Neutrophil (primary cell): ENCODE results near the gene WNK1.

ENCODE experiments used
- H3K27ac ChIP-seq: fragments of 200-600 bp; sonication (generic); 2 replicates; pipeline ENCODE4 v1.5.1; 2016; ENCODE audit warnings: mild to moderate bottlenecking, moderate library complexity
- H3K27me3 ChIP-seq: fragments of 200-600 bp; sonication (generic); 2 replicates; pipeline ENCODE4 v1.6.0; 2016; ENCODE audit warnings: mild to moderate bottlenecking
- H3K36me3 ChIP-seq: fragments of 200-600 bp; sonication (generic); 2 replicates; pipeline ENCODE4 v1.5.1; 2017
- H3K4me1 ChIP-seq, 2 experiments: fragments of 200-600 bp in 1 of 2; sonication (generic) in 1 of 2; 1 replicate in 1 of 2; 2 replicates in 1 of 2; pipeline versions ENCODE4 v1.5.1 to v1.6.1; 2013 to 2016; ENCODE audit warnings: low read depth in 1 of 2, low read length in 1 of 2, mild to moderate bottlenecking in 1 of 2, moderate library complexity in 1 of 2; ENCODE audit not compliant: control insufficient read depth in 1 of 2, insufficient read depth in 1 of 2
- H3K4me3 ChIP-seq, 2 experiments: fragments of 200-600 bp in 1 of 2; sonication (generic) in 1 of 2; 1 replicate in 1 of 2; 2 replicates in 1 of 2; pipeline ENCODE4 v1.5.1; 2013 to 2016; ENCODE audit warnings: low read depth in 1 of 2, low read length in 1 of 2, mild to moderate bottlenecking in 1 of 2, moderate library complexity in 1 of 2
- H3K9me3 ChIP-seq: fragments of 200-600 bp; sonication (generic); 2 replicates; pipeline ENCODE4 v1.5.1; 2016
- TF ChIP-seq, protein P1 (sequence below): fragments of 200-600 bp; sonication (generic); IDR thresholded peaks from 2 replicates; pipeline ENCODE4 v1.5.1; 2016; ENCODE audit warnings: antibody characterized with exemption

Gene WNK1

DNA sequence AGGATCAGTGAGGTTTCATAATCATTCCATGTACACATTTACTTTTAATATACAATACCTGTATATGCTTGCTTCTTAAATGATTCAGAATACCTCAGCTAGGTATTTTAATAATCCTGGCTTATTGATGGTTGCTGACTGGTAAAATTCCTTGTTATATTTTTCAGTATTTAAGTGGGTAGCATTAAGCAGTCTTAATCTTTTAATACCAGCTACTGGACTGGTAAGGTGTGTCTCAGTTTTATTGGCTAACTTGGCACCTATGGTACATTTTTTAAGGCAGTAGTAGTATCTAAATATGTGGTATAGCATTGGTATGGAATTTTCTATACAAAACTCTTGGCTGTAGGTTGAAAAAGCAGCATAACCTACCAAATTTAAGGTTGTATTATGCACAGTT lies 100.5 kb downstream of the WNK1 start:
- TF ChIP-seq, protein P1, sequence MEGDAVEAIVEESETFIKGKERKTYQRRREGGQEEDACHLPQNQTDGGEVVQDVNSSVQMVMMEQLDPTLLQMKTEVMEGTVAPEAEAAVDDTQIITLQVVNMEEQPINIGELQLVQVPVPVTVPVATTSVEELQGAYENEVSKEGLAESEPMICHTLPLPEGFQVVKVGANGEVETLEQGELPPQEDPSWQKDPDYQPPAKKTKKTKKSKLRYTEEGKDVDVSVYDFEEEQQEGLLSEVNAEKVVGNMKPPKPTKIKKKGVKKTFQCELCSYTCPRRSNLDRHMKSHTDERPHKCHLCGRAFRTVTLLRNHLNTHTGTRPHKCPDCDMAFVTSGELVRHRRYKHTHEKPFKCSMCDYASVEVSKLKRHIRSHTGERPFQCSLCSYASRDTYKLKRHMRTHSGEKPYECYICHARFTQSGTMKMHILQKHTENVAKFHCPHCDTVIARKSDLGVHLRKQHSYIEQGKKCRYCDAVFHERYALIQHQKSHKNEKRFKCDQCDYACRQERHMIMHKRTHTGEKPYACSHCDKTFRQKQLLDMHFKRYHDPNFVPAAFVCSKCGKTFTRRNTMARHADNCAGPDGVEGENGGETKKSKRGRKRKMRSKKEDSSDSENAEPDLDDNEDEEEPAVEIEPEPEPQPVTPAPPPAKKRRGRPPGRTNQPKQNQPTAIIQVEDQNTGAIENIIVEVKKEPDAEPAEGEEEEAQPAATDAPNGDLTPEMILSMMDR, result no peak
- Histone ChIP-seq H3K4me3 (no peak overlapping the region), H3K27ac (no peak overlapping the region), H3K27me3 (no peaks in the 10 kb centered on the region), H3K9me3 (no peaks in the 10 kb centered on the region), H3K36me3 (peaks cover 13% of the 10 kb centered on the region), H3K4me1 (peaks cover 8 to 14% of the 10 kb centered on the region in 2 experiments)

DNA sequence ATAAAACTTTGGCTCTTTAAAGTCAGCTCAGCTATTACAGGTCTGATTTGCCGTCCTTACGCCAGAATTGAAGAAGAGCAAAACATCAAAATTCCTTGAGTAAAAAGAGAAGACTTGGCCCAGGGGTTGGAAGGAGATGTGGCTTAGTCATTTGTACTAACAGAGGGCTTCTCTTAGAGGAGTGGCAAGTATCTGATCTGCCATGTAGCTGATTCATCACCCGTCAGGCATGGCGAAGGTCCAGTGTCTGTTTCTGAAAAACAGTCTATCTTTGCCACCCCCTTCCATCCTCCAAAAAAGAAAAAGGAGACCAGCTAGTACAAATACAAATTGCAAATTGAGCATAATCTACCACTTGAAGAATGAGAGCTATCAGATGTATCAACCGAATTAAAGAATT lies 105.2 kb downstream of the WNK1 start:
- no peaks in the 10 kb centered on the region for H3K27me3 ChIP-seq
- H3K27ac ChIP-seq, result no peak overlapping the region
- H3K4me3 ChIP-seq, result no peak overlapping the region
- H3K36me3 ChIP-seq, result peaks cover 59% of the 10 kb centered on the region
- TF ChIP-seq, protein P1, result no peak
- H3K9me3 ChIP-seq, result no peaks in the 10 kb centered on the region
- H3K4me1 ChIP-seq, result peaks cover 8 to 14% of the 10 kb centered on the region in 2 experiments

DNA sequence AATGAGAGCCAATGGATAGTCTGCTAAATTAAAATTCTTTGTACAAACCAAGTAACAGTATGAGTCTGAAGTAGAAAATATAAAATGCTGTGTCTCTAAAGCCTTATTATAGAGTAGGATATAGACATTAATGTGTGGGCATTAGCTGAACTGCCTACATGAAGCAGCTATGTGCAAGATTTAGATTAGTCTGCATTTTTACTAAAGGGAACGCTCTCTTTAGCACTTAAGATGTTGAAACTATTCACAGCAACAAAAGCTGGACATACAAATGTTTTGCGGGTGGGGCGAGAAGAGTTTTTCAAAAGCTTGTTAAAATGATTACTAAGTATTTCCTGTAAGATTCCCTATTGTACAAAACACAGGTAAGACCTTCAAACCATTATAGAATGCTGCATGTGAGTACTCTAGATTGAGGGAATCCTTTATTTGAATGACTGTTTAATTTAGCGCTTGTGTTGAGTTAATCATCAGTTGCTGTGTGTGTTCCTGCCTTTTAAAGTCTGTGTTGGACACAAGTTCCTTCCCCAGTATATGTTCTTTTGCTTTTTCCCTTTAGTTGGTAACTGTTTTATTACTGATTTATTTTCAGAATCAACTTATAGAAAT lies 110.0 kb downstream of the WNK1 start:
- H3K4me3 ChIP-seq, result no peak overlapping the region
- H3K27ac ChIP-seq, result no peak overlapping the region
- peaks cover 97% of the 10 kb centered on the region for H3K36me3 ChIP-seq
- H3K4me1 ChIP-seq, result no peaks in the 10 kb centered on the region
- TF ChIP-seq, protein P1, result no peak
- H3K9me3 ChIP-seq, result no peaks in the 10 kb centered on the region
- H3K27me3 ChIP-seq, result no peaks in the 10 kb centered on the region

DNA sequence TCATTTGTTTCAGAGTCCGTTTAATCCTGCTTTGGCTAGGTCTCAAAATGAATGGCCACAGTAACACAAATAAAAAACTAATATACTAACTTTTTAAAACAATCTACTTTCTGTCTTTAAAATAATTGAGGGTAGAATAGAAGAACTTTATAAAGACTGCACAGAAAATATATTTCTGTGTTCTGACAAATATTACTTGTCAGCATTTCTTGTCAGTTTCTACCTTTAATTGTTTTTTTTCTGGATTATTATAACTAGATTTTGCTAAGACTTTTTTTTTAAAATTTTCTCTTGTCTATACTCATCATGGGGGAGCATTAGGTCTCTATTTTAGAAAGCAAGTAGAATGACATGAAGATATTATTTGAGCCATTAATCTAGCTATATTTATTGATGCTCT lies 110.9 kb downstream of the WNK1 start:
- Histone ChIP-seq H3K4me1 (no peaks in the 10 kb centered on the region), H3K4me3 (no peak overlapping the region), H3K27ac (no peak overlapping the region), H3K36me3 (peaks cover 97% of the 10 kb centered on the region), H3K9me3 (no peaks in the 10 kb centered on the region), H3K27me3 (no peaks in the 10 kb centered on the region)
- TF ChIP-seq, protein P1, result no peak

DNA sequence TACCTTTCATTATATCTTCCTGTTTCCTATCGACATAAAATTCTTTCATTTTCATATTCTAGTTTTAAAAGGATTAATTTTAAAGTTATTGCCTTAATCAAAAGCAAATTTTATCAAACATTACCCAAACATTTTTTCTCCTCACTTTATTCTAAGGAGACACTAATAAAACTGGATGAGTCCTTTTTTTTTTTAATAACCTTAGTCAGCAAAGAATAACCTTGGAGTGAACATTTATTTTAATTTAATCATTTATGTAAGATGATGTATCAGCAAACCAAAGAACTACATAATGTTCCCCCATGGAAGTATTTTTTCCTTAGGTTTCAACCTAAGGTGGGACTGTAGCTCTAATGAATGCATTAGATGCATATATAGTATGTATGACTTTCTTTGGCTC lies 113.2 kb downstream of the WNK1 start:
- TF ChIP-seq, protein P1, result no peak
- Histone ChIP-seq H3K4me3 (no peak overlapping the region), H3K27ac (no peak overlapping the region), H3K9me3 (no peaks in the 10 kb centered on the region), H3K4me1 (no peaks in the 10 kb centered on the region), H3K36me3 (peaks cover 95% of the 10 kb centered on the region), H3K27me3 (no peaks in the 10 kb centered on the region)
